COR-L47 (cell line): Measurements from ENCODE around the gene MANF.

Experiments used
- DNase-seq: peaks from one replicate; lab custom pipeline; 2025; lab: John Stamatoyannopoulos, UW

The MANF gene

GRCh38 chr3:51436998-51437639, 52.0 kb downstream of the MANF start:
- DNase-seq: no peak
